ENCODE data around the gene KLHL10. TPM values are rescaled to one million over a fixed set of nuclear protein-coding genes. Genes with fewer than 3 reads are reported as not detected.
"Not testable (repeated sequence)": the region's sequence is repeated elsewhere in the genome, so short reads cannot be mapped to it uniquely, and the experiment has no call there.

The KLHL10 gene
- total RNA-seq, 1 experiment from 2014 or later, result 0.10 TPM

GRCh38 chr17:41824086-41824485 is 13.5 kb upstream of the KLHL10 start:
- Histone ChIP-seq H3K36me3 (replicated peaks; ENCODE audit: control insufficient read depth, insufficient read depth, low read length) (peaks cover 12% of the 10 kb centered on the region), H3K4me3 (ENCODE audit: insufficient read depth, low read depth, low read length) (no peak overlapping the region), H3K27me3 (ENCODE audit: control insufficient read depth, insufficient read depth, low read length) (no peaks in the 10 kb centered on the region)
- DNase-seq, result no peak

- DNase-seq, result no peak
- H3K27me3 ChIP-seq (ENCODE audit: control insufficient read depth, insufficient read depth, low read length), result no peaks in the 10 kb centered on the region
- peaks cover 15% of the 10 kb centered on the region for H3K36me3 ChIP-seq (replicated peaks; ENCODE audit: control insufficient read depth, insufficient read depth, low read length)
- no peak overlapping the region for H3K4me3 ChIP-seq (ENCODE audit: insufficient read depth, low read depth, low read length)
Measured at GRCh38 chr17:41825175-41825845, 12.3 kb upstream of the KLHL10 start.

- not testable (repeated sequence) for H3K27me3 ChIP-seq (ENCODE audit: control insufficient read depth, insufficient read depth, low read length); H3K4me3 ChIP-seq (ENCODE audit: insufficient read depth, low read depth, low read length); DNase-seq
- H3K36me3 ChIP-seq (replicated peaks; ENCODE audit: control insufficient read depth, insufficient read depth, low read length), result peaks cover 16% of the 10 kb centered on the region
Measured at GRCh38 chr17:41829961-41830360, 7.7 kb upstream of the KLHL10 start.

GRCh38 chr17:41835214-41835799 is 2.3 kb upstream of the KLHL10 start:
- peaks cover 1% of the 10 kb centered on the region; the same call in 1 of the 2 replicates for H3K27me3 ChIP-seq (ENCODE audit: control insufficient read depth, insufficient read depth, low read length)
- peak overlapping the region; percentile 83 for H3K4me3 ChIP-seq (ENCODE audit: insufficient read depth, low read depth, low read length)
- H3K36me3 ChIP-seq (replicated peaks; ENCODE audit: control insufficient read depth, insufficient read depth, low read length), result peaks cover 7% of the 10 kb centered on the region
- peak; percentile 65 for DNase-seq

- H3K36me3 ChIP-seq (replicated peaks; ENCODE audit: control insufficient read depth, insufficient read depth, low read length), result peaks cover 2% of the 10 kb centered on the region
- H3K27me3 ChIP-seq (ENCODE audit: control insufficient read depth, insufficient read depth, low read length), result peaks cover 1% of the 10 kb centered on the region; the same call in 1 of the 2 replicates
- peak; percentile 98 for DNase-seq
- peak within 1 kb of the TSS; percentile 83 for H3K4me3 ChIP-seq (ENCODE audit: insufficient read depth, low read depth, low read length)
Measured at GRCh38 chr17:41835800-41836549, 1.6 kb upstream of the KLHL10 start, which contains the start of gene NT5C3B. TSS of gene NT5C3B (minus strand) at chr17:41836232. CDS start at chr17:41836193, 39 bp downstream.

- peak overlapping the region; percentile 83 for H3K4me3 ChIP-seq (ENCODE audit: insufficient read depth, low read depth, low read length)
- H3K36me3 ChIP-seq (replicated peaks; ENCODE audit: control insufficient read depth, insufficient read depth, low read length), result no peaks in the 10 kb centered on the region; the same call in 1 of the 2 replicates
- DNase-seq, result no peak
- H3K27me3 ChIP-seq (ENCODE audit: control insufficient read depth, insufficient read depth, low read length), result peaks cover 1% of the 10 kb centered on the region; the same call in 1 of the 2 replicates
Measured at GRCh38 chr17:41836550-41837196, 952 bp upstream of the KLHL10 start.

- not testable (repeated sequence) for H3K36me3 ChIP-seq (replicated peaks; ENCODE audit: control insufficient read depth, insufficient read depth, low read length); H3K27me3 ChIP-seq (ENCODE audit: control insufficient read depth, insufficient read depth, low read length); DNase-seq; H3K4me3 ChIP-seq (ENCODE audit: insufficient read depth, low read depth, low read length)
Measured at GRCh38 chr17:41839448-41839847, 1.8 kb downstream of the KLHL10 start.

- H3K4me3 ChIP-seq (ENCODE audit: insufficient read depth, low read depth, low read length); H3K36me3 ChIP-seq (replicated peaks; ENCODE audit: control insufficient read depth, insufficient read depth, low read length); H3K27me3 ChIP-seq (ENCODE audit: control insufficient read depth, insufficient read depth, low read length); DNase-seq: not testable (repeated sequence)
Measured at GRCh38 chr17:41840781-41841180, 3.2 kb downstream of the KLHL10 start.

- Histone ChIP-seq H3K27me3 (ENCODE audit: control insufficient read depth, insufficient read depth, low read length) (no peaks in the 10 kb centered on the region), H3K4me3 (ENCODE audit: insufficient read depth, low read depth, low read length) (no peak overlapping the region), H3K36me3 (replicated peaks; ENCODE audit: control insufficient read depth, insufficient read depth, low read length) (no peaks in the 10 kb centered on the region)
- DNase-seq, result no peak
Measured at GRCh38 chr17:41844971-41845370, 7.3 kb downstream of the KLHL10 start.

GRCh38 chr17:41848788-41849187 is 11.2 kb downstream of the KLHL10 start:
- no peak overlapping the region for H3K4me3 ChIP-seq (ENCODE audit: insufficient read depth, low read depth, low read length)
- H3K36me3 ChIP-seq (replicated peaks; ENCODE audit: control insufficient read depth, insufficient read depth, low read length), result no peaks in the 10 kb centered on the region; the same call in 1 of the 2 replicates
- no peak for DNase-seq
- H3K27me3 ChIP-seq (ENCODE audit: control insufficient read depth, insufficient read depth, low read length), result no peaks in the 10 kb centered on the region

- H3K27me3 ChIP-seq (ENCODE audit: control insufficient read depth, insufficient read depth, low read length), result no peaks in the 10 kb centered on the region
- no peak for DNase-seq
- no peak overlapping the region for H3K4me3 ChIP-seq (ENCODE audit: insufficient read depth, low read depth, low read length)
- no peaks in the 10 kb centered on the region; the same call in 1 of the 2 replicates for H3K36me3 ChIP-seq (replicated peaks; ENCODE audit: control insufficient read depth, insufficient read depth, low read length)
Measured at GRCh38 chr17:41849251-41849990, 11.8 kb downstream of the KLHL10 start.

- H3K27me3 ChIP-seq (ENCODE audit: control insufficient read depth, insufficient read depth, low read length); H3K36me3 ChIP-seq (replicated peaks; ENCODE audit: control insufficient read depth, insufficient read depth, low read length); H3K4me3 ChIP-seq (ENCODE audit: insufficient read depth, low read depth, low read length); DNase-seq: not testable (repeated sequence)
Measured at GRCh38 chr17:41851382-41851781, 13.8 kb downstream of the KLHL10 start.

GRCh38 chr17:41860254-41860931 is 22.8 kb downstream of the KLHL10 start:
- Histone ChIP-seq H3K27me3 (ENCODE audit: control insufficient read depth, insufficient read depth, low read length) (no peaks in the 10 kb centered on the region), H3K36me3 (replicated peaks; ENCODE audit: control insufficient read depth, insufficient read depth, low read length) (no peaks in the 10 kb centered on the region), H3K4me3 (ENCODE audit: insufficient read depth, low read depth, low read length) (no peak overlapping the region)
- no peak for DNase-seq

Data from H7 (cell line).